ENCODE measurements around the gene PPARD. TPM values are rescaled to one million over a fixed set of nuclear protein-coding genes. Genes with fewer than 3 reads are reported as not detected.

The PPARD gene
- total and polyA plus RNA-seq, 2 of the 13 experiments (the other 11 are each of a cell fraction or from before 2014, with no cell fraction given), result 6.1 to 13.3 TPM

DNA sequence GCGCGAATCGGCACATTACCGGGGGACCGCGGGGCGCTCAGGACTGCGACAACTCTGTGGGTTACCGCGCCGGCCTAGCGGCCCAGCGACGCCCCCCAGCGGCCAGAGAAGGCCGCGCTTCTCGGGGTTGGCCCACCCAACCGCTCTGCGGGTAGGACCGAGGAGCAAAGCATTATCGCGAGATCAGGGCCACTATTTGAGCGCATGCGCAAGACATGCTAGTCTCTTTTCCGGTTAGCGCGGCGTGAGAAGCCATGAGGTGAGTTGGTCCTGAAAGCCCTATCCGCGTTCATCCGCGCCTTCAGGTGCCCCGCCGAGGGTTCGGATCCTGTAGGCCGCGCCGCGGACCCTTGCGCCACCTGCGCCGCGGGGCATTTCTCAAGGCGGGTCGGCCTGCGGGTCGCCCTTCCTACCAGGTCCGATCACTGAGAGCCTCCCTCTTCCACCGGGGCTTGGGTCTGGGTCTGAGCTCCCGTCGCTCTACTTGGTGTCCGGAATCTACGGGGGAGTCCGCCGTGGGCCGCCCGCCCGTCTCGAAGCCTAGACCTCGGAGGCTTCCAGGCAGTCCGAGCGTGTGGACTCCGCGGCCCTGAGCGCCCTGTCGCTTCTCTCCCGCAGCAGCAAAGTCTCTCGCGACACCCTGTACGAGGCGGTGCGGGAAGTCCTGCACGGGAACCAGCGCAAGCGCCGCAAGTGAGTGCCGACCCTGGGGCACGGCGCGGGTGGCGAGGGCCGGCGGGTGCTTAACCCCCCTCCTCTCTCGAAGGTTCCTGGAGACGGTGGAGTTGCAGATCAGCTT lies 126.0 kb downstream of the PPARD start, which contains the start of gene RPL10A (continued):
- TF ChIP-seq, protein P1, sequence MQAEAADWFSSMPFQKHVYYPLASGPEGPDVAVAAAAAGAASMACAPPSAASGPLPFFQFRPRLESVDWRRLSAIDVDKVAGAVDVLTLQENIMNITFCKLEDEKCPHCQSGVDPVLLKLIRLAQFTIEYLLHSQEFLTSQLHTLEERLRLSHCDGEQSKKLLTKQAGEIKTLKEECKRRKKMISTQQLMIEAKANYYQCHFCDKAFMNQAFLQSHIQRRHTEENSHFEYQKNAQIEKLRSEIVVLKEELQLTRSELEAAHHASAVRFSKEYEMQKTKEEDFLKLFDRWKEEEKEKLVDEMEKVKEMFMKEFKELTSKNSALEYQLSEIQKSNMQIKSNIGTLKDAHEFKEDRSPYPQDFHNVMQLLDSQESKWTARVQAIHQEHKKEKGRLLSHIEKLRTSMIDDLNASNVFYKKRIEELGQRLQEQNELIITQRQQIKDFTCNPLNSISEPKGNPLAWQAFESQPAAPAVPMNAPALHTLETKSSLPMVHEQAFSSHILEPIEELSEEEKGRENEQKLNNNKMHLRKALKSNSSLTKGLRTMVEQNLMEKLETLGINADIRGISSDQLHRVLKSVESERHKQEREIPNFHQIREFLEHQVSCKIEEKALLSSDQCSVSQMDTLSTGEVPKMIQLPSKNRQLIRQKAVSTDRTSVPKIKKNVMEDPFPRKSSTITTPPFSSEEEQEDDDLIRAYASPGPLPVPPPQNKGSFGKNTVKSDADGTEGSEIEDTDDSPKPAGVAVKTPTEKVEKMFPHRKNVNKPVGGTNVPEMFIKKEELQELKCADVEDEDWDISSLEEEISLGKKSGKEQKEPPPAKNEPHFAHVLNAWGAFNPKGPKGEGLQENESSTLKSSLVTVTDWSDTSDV (CRISPR knock-in tag; IDR thresholded peaks at IDR 0.05), result no peak; the same call in 1 of the 2 replicates
- peak; percentile 47 for TF ChIP-seq SP2 (CRISPR knock-in tag; IDR thresholded peaks at IDR 0.05)
- peak; percentile 93 for TF ChIP-seq ZFP41 (CRISPR knock-in tag; IDR thresholded peaks at IDR 0.05; ENCODE audit: borderline replicate concordance)
- TF ChIP-seq, protein P2, sequence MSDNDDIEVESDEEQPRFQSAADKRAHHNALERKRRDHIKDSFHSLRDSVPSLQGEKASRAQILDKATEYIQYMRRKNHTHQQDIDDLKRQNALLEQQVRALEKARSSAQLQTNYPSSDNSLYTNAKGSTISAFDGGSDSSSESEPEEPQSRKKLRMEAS (IDR thresholded peaks at IDR 0.05), result peak; percentile 98
- TF ChIP-seq, protein P3, sequence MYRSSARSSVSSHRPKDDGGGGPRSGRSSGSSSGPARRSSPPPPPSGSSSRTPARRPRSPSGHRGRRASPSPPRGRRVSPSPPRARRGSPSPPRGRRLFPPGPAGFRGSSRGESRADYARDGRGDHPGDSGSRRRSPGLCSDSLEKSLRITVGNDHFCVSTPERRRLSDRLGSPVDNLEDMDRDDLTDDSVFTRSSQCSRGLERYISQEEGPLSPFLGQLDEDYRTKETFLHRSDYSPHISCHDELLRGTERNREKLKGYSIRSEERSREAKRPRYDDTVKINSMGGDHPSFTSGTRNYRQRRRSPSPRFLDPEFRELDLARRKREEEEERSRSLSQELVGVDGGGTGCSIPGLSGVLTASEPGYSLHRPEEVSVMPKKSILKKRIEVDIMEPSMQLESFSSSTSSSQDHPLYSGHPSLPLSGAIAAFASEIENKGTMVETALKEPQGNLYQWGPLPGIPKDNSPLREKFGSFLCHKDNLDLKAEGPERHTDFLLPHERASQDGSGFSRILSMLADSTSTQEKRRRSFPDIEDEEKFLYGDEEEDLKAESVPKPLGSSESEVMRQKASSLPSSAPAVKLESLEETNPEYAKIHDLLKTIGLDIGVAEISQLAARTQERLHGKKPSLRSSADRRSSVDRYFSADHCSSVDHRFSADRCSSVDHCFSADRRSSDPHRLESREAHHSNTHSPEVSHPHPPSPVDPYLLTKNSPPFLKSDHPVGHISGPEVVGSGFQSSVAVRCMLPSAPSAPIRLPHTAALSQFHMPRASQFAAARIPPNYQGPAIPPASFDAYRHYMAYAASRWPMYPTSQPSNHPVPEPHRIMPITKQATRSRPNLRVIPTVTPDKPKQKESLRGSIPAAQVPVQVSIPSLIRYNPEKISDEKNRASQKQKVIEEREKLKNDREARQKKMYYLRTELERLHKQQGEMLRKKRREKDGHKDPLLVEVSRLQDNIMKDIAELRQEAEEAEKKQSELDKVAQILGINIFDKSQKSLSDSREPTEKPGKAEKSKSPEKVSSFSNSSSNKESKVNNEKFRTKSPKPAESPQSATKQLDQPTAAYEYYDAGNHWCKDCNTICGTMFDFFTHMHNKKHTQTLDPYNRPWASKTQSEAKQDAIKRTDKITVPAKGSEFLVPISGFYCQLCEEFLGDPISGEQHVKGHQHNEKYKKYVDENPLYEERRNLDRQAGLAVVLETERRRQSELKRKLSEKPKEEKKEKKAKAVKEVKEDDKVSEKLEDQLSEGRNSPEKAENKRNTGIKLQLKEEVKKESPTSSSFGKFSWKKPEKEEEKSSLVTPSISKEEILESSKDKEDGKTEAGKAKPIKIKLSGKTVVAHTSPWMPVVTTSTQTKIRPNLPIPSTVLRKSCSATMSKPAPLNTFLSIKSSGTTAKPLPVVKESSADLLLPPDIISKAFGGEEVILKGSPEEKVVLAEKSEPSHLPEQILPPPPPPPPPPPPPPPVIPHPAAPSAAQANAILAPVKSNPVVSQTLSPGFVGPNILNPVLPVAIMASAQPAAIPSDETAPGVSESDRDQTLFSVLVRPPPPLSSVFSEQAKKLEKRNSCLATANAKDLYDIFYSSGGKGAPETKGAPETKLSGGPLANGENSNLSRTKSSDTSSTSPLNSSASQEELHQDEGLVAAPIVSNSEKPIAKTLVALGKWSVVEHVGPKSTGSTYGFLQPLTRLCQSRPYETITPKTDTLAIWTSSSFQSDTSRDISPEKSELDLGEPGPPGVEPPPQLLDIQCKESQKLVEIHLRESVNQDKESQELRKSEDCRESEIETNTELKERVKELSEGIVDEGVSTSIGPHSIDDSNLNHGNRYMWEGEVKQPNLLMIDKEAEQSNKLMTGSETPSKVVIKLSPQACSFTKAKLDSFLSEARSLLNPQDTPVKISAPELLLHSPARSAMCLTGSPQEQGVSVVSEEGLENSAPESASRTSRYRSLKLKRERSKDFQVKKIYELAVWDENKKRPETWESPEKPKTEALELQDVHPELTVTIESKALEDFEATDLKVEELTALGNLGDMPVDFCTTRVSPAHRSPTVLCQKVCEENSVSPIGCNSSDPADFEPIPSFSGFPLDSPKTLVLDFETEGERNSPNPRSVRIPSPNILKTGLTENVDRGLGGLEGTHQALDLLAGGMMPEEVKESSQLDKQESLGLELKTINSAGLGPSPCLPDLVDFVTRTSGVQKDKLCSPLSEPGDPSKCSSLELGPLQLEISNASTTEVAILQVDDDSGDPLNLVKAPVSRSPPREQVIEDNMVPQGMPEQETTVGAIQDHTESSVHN (CRISPR knock-in tag; IDR thresholded peaks at IDR 0.05), result no peak; the same call in none of the 2 replicates
- TF ChIP-seq ZNF251 (CRISPR knock-in tag; IDR thresholded peaks at IDR 0.05), result no peak; the same call in 1 of the 2 replicates
- TF ChIP-seq, protein P4, sequence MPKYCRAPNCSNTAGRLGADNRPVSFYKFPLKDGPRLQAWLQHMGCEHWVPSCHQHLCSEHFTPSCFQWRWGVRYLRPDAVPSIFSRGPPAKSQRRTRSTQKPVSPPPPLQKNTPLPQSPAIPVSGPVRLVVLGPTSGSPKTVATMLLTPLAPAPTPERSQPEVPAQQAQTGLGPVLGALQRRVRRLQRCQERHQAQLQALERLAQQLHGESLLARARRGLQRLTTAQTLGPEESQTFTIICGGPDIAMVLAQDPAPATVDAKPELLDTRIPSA (CRISPR knock-in tag; IDR thresholded peaks at IDR 0.05; ENCODE audit: borderline replicate concordance), result peak; percentile 89; the same call in 1 of the 2 replicates
- peak; percentile 97 for TF ChIP-seq ZNF354B (CRISPR knock-in tag; IDR thresholded peaks at IDR 0.05)
- no peak for TF ChIP-seq SMARCE1 (IDR thresholded peaks at IDR 0.05; ENCODE audit: borderline replicate concordance)
- TF ChIP-seq, protein P5, sequence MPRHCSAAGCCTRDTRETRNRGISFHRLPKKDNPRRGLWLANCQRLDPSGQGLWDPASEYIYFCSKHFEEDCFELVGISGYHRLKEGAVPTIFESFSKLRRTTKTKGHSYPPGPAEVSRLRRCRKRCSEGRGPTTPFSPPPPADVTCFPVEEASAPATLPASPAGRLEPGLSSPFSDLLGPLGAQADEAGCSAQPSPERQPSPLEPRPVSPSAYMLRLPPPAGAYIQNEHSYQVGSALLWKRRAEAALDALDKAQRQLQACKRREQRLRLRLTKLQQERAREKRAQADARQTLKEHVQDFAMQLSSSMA (CRISPR knock-in tag; IDR thresholded peaks at IDR 0.05), result peak; percentile 97
- TF ChIP-seq, protein P6, sequence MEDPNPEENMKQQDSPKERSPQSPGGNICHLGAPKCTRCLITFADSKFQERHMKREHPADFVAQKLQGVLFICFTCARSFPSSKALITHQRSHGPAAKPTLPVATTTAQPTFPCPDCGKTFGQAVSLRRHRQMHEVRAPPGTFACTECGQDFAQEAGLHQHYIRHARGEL (CRISPR knock-in tag; IDR thresholded peaks at IDR 0.05), result peak; percentile 83; the same call in 1 of the 2 replicates
- no peak for TF ChIP-seq ZBTB21 (CRISPR knock-in tag; IDR thresholded peaks at IDR 0.05)
- TF ChIP-seq ZNF614 (CRISPR knock-in tag; IDR thresholded peaks at IDR 0.05; ENCODE audit: borderline replicate concordance), result peak; percentile 98
- TF ChIP-seq ZFX (CRISPR knock-in tag; IDR thresholded peaks at IDR 0.05; ENCODE audit: low read depth), result peak; percentile 94
- peak; percentile 97 for TF ChIP-seq SAFB2 (CRISPR knock-in tag; IDR thresholded peaks at IDR 0.05; ENCODE audit: borderline replicate concordance, low read depth)

Data from HepG2 (cell line).